Kidney epithelial cell (primary cell): ENCODE measurements around the gene EDEM2. TPM values are rescaled to one million over a fixed set of nuclear protein-coding genes. Genes with fewer than 3 reads are reported as not detected.

Experiments used
- DNase-seq: peaks from one replicate; pipeline ENCODE4 v3.0.0-alpha.2; 2010; ENCODE audit warnings: low read depth
- H3K27me3 ChIP-seq: 2 replicates; pipeline ENCODE4 v1.6.0; 2011; ENCODE audit warnings: low read length; ENCODE audit not compliant: control insufficient read depth, insufficient read depth
- H3K36me3 ChIP-seq: 2 replicates; pipeline ENCODE4 v1.5.1; 2011; ENCODE audit warnings: low read length; ENCODE audit not compliant: control insufficient read depth, insufficient read depth
- H3K4me3 ChIP-seq: 2 replicates; pipeline ENCODE4 v1.5.1; 2011; ENCODE audit warnings: low read depth, mild to moderate bottlenecking, control low read depth, low read length
- CTCF ChIP-seq: IDR thresholded peaks from 2 replicates; pipeline ENCODE4 v1.5.1; 2011; ENCODE audit warnings: mild to moderate bottlenecking, moderate library complexity, low read length, control low read depth, inconsistent platforms; ENCODE audit not compliant: insufficient read depth, poor library complexity, severe bottlenecking
- total RNA-seq: library from RNA; depleted of rRNA; stranded (reverse); fragments of >200 nt; gene quantifications from 2 replicates; pipeline ENCODE4 v1.2.3, GENCODE V29; 2015

EDEM2 gene
- total RNA-seq, 1 donor from 2014 or later = 34.7 TPM

GRCh38 chr20:35091816-35092523 lies 55.2 kb downstream of the EDEM2 start:
- Histone ChIP-seq H3K27me3 (no peaks in the 10 kb centered on the region), H3K4me3 (peak overlapping the region; percentile 64), H3K36me3 (no peaks in the 10 kb centered on the region)
- TF ChIP-seq CTCF = no peak
- no peak for DNase-seq

GRCh38 chr20:35088231-35089145 lies 58.6 kb downstream of the EDEM2 start:
- H3K4me3 ChIP-seq = no peak overlapping the region
- H3K27me3 ChIP-seq = no peaks in the 10 kb centered on the region
- H3K36me3 ChIP-seq = no peaks in the 10 kb centered on the region
- no peak for DNase-seq
- TF ChIP-seq CTCF = no peak

- Histone ChIP-seq H3K4me3 (no peak overlapping the region), H3K27me3 (no peaks in the 10 kb centered on the region), H3K36me3 (no peaks in the 10 kb centered on the region)
- no peak for TF ChIP-seq CTCF
- DNase-seq = no peak
Measured at GRCh38 chr20:35087791-35088190, 59.3 kb downstream of the EDEM2 start.

- Histone ChIP-seq H3K27me3 (no peaks in the 10 kb centered on the region), H3K4me3 (no peak overlapping the region), H3K36me3 (no peaks in the 10 kb centered on the region)
- TF ChIP-seq CTCF = no peak
- no peak for DNase-seq
Measured at GRCh38 chr20:35087355-35087754, 59.8 kb downstream of the EDEM2 start.

GRCh38 chr20:35085477-35086225 lies 61.5 kb downstream of the EDEM2 start:
- H3K4me3 ChIP-seq = no peak overlapping the region
- TF ChIP-seq CTCF = no peak
- no peak for DNase-seq
- no peaks in the 10 kb centered on the region for H3K27me3 ChIP-seq
- no peaks in the 10 kb centered on the region for H3K36me3 ChIP-seq
